ES-I3 (cell line): Measurements from ENCODE around the gene DHH.

Experiments used
- H3K36me3 ChIP-seq: 2 replicates; pipeline ENCODE4 v1.6.1; 2013; ENCODE audit warnings: mild to moderate bottlenecking, low read length, control low read depth, moderate library complexity; ENCODE audit not compliant: insufficient read depth
- H3K4me1 ChIP-seq: 2 replicates; pipeline ENCODE4 v1.6.1; 2013; ENCODE audit warnings: mild to moderate bottlenecking, control low read depth, low read length; ENCODE audit not compliant: insufficient read depth
- H3K9ac ChIP-seq: 2 replicates; pipeline ENCODE4 v1.6.1; 2013; ENCODE audit warnings: low read depth, mild to moderate bottlenecking, low read length, moderate library complexity
- H3K9me3 ChIP-seq: 2 replicates; pipeline ENCODE4 v1.6.1; 2013; ENCODE audit warnings: mild to moderate bottlenecking, low read length, moderate library complexity; ENCODE audit not compliant: control insufficient read depth, insufficient read depth

DHH gene

GRCh38 chr12:49041881-49042484 lies 52.6 kb downstream of the DHH start:
- no peaks in the 10 kb centered on the region for H3K4me1 ChIP-seq
- peaks cover 26% of the 10 kb centered on the region for H3K36me3 ChIP-seq
- H3K9me3 ChIP-seq: no peaks in the 10 kb centered on the region
- H3K9ac ChIP-seq: no peak overlapping the region

- Histone ChIP-seq H3K9ac (no peak overlapping the region), H3K36me3 (peaks cover 31% of the 10 kb centered on the region), H3K4me1 (no peaks in the 10 kb centered on the region), H3K9me3 (no peaks in the 10 kb centered on the region)
Observed at GRCh38 chr12:49041036-49041880, 53.3 kb downstream of the DHH start.

GRCh38 chr12:49040364-49040855 lies 54.2 kb downstream of the DHH start:
- H3K9ac ChIP-seq: no peak overlapping the region
- no peaks in the 10 kb centered on the region for H3K9me3 ChIP-seq
- peaks cover 27% of the 10 kb centered on the region for H3K36me3 ChIP-seq
- H3K4me1 ChIP-seq: no peaks in the 10 kb centered on the region

- Histone ChIP-seq H3K9me3 (no peaks in the 10 kb centered on the region), H3K9ac (no peak overlapping the region), H3K4me1 (no peaks in the 10 kb centered on the region), H3K36me3 (peaks cover 32% of the 10 kb centered on the region)
Observed at GRCh38 chr12:49039421-49040363, 54.9 kb downstream of the DHH start.

GRCh38 chr12:49038291-49038955 lies 56.2 kb downstream of the DHH start:
- Histone ChIP-seq H3K4me1 (no peaks in the 10 kb centered on the region), H3K36me3 (peaks cover 29% of the 10 kb centered on the region), H3K9me3 (no peaks in the 10 kb centered on the region), H3K9ac (no peak overlapping the region)

- Histone ChIP-seq H3K4me1 (no peaks in the 10 kb centered on the region), H3K36me3 (peaks cover 24% of the 10 kb centered on the region), H3K9ac (no peak overlapping the region), H3K9me3 (no peaks in the 10 kb centered on the region)
Observed at GRCh38 chr12:49037947-49038237, 56.7 kb downstream of the DHH start.

- Histone ChIP-seq H3K9ac (no peak overlapping the region), H3K4me1 (no peaks in the 10 kb centered on the region), H3K9me3 (no peaks in the 10 kb centered on the region), H3K36me3 (peaks cover 22% of the 10 kb centered on the region)
Observed at GRCh38 chr12:49037111-49037946, 57.3 kb downstream of the DHH start.
